Mesodermal cell (in vitro differentiated cells): ENCODE results near the gene HOXB1.

Source experiments
- H3K27ac ChIP-seq: 2 replicates; pipeline ENCODE4 v1.7.0; 2013; ENCODE audit warnings: mild to moderate bottlenecking, low read depth, low read length, moderate library complexity; ENCODE audit not compliant: severe bottlenecking
- H3K36me3 ChIP-seq: 2 replicates; pipeline ENCODE4 v1.7.1; 2013; ENCODE audit warnings: mild to moderate bottlenecking, low read length, moderate library complexity; ENCODE audit not compliant: control insufficient read depth, insufficient read depth
- H3K4me1 ChIP-seq: one replicate; pipeline ENCODE4 v1.7.1; 2013; ENCODE audit warnings: mild to moderate bottlenecking, low read length; ENCODE audit not compliant: insufficient read depth, control insufficient read depth, poor library complexity, severe bottlenecking
- H3K4me3 ChIP-seq: 2 replicates; pipeline ENCODE4 v1.7.0; 2013; ENCODE audit warnings: low read length, control low read depth, mild to moderate bottlenecking; ENCODE audit not compliant: insufficient read depth, poor library complexity, severe bottlenecking; ENCODE audit errors: extremely low read depth
- H3K9me3 ChIP-seq: 2 replicates; pipeline ENCODE4 v1.7.1; 2013; ENCODE audit warnings: mild to moderate bottlenecking, low read length, moderate library complexity; ENCODE audit not compliant: control insufficient read depth
- whole genome bisulfite sequencing, 2 experiments: methylation state at CpG; one replicate each; pipeline ENCODE4 v1.1.5; 2013; ENCODE audit warnings: missing lambda C conversion rate in 2 of 2; ENCODE audit not compliant: insufficient coverage in 2 of 2; 5-methylcytosine and 5-hydroxymethylcytosine counted together

The HOXB1 gene

GRCh38 chr17:48526608-48527546 is 3.9 kb downstream of the HOXB1 start:
- H3K36me3 ChIP-seq, result no peaks in the 10 kb centered on the region
- peaks cover 42% of the 10 kb centered on the region for H3K4me1 ChIP-seq
- H3K9me3 ChIP-seq, result no peaks in the 10 kb centered on the region
- WGBS, 2 experiments, result 9 to 12% methylated on average over 38 to 48 of the region's 59 CpGs
- H3K27ac ChIP-seq, result peak overlapping the region; percentile 87
- peak overlapping the region; percentile 21 for H3K4me3 ChIP-seq

GRCh38 chr17:48523010-48523409 is 7.8 kb downstream of the HOXB1 start:
- no peak overlapping the region for H3K4me3 ChIP-seq
- no peaks in the 10 kb centered on the region for H3K36me3 ChIP-seq
- peaks cover 28% of the 10 kb centered on the region for H3K4me1 ChIP-seq
- H3K27ac ChIP-seq, result peak overlapping the region; percentile 43
- WGBS, 2 experiments, result 72 to 81% methylated on average over 3 to 5 of the region's 6 CpGs
- no peaks in the 10 kb centered on the region for H3K9me3 ChIP-seq

DNA sequence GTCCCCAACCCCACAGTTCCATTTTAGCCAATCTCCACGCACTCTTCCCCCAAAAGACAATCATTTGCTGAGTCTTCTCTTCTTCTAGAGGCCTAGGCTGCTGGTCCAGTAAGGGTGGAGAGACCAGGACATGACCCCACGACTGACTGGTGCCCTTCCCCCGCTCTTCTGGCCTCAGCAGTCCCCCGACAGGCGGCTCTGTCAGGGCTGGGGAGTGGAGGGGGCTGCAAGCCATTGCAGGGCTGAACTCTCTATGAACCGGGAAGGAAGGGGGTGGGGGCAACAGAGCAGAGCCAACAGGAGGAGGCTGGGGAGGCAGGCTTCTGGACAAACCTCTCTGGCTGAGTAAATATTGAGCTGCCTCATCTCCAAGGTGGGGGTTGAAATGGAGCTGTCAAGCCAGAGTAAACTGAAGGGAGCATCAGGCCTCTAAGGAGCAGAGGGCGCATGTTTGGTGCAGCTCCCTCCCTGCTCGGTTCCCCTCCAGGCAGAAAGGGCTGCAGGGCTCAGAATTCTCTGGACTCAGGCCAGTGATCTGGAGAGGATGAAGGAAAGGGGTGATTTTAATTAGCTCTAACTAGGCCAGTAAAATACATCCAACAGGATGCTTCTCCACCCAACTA is 8.7 kb downstream of the HOXB1 start:
- no peaks in the 10 kb centered on the region for H3K9me3 ChIP-seq
- H3K4me3 ChIP-seq, result no peak overlapping the region
- 35 to 41% methylated on average over 4 to 8 of the region's 8 CpGs for WGBS, 2 experiments
- no peaks in the 10 kb centered on the region for H3K36me3 ChIP-seq
- H3K4me1 ChIP-seq, result peaks cover 25% of the 10 kb centered on the region
- peak overlapping the region; percentile 43 for H3K27ac ChIP-seq

DNA sequence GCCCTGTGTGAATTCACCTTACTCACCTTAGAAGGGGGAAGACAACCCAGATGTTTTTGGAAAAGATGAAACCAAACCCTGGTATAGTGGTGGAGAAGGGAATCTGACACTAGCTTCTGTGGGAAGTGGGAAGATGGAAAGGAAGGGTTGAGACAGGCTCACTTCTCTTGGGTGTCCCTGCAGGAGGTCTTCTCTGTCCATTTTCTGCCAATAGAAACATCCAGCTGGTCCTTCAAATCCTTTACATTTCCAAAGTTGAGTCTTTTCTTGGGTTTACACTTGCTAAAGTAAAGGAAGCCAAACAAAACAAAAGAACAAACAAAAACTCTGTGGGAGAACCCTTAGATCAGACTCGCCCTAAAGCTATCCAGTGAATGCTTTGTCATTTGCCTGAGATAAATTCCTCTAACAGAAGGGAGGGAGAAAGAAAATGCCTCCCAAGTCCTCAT is 10.2 kb downstream of the HOXB1 start:
- 100% methylated on average over 1 of the region's 1 CpG; no CpG with 5 or more reads in 1 of the 2 experiments for WGBS, 2 experiments
- H3K4me3 ChIP-seq, result no peak overlapping the region
- no peak overlapping the region for H3K27ac ChIP-seq
- no peaks in the 10 kb centered on the region for H3K36me3 ChIP-seq
- peaks cover 17% of the 10 kb centered on the region for H3K4me1 ChIP-seq
- no peaks in the 10 kb centered on the region for H3K9me3 ChIP-seq

- Histone ChIP-seq H3K27ac (no peak overlapping the region), H3K36me3 (no peaks in the 10 kb centered on the region), H3K4me1 (peaks cover 17% of the 10 kb centered on the region), H3K9me3 (no peaks in the 10 kb centered on the region), H3K4me3 (no peak overlapping the region)
- 82 to 97% methylated on average over 3 to 4 of the region's 5 CpGs for WGBS, 2 experiments
Measured at GRCh38 chr17:48519427-48519826, 11.4 kb downstream of the HOXB1 start.

DNA sequence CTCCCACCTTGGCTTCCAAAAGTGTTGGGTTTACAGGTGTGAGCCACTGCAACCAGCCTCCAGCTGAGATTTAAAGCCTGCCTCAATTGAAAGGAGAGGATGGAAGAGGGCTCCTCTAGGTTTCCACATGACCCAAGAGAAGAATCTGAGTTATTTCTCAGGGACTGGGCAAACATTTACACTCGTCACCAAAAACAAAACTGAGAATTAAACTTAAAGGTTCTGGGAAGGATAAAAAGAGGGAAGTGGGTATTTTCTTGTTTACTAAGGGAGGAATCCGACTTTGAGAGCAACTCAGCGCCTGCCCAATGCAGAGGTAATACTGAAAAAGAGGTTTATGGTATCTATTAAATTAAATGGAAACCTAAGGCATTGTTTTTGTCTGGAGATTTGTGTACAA is 13.3 kb downstream of the HOXB1 start:
- Histone ChIP-seq H3K9me3 (no peaks in the 10 kb centered on the region), H3K27ac (no peak overlapping the region), H3K36me3 (no peaks in the 10 kb centered on the region), H3K4me1 (peaks cover 13% of the 10 kb centered on the region), H3K4me3 (no peak overlapping the region)
- 28 to 33% methylated on average over 2 of the region's 3 CpGs for WGBS, 2 experiments

- Histone ChIP-seq H3K27ac (no peak overlapping the region), H3K4me1 (peaks cover 6% of the 10 kb centered on the region), H3K9me3 (no peaks in the 10 kb centered on the region), H3K36me3 (no peaks in the 10 kb centered on the region), H3K4me3 (no peak overlapping the region)
- WGBS, 2 experiments, result 100% methylated on average over 1 of the region's 3 CpGs; no CpG with 5 or more reads in 1 of the 2 experiments
Measured at GRCh38 chr17:48515925-48516900, 14.6 kb downstream of the HOXB1 start.

GRCh38 chr17:48514477-48514876 is 16.3 kb downstream of the HOXB1 start:
- Histone ChIP-seq H3K4me1 (peaks cover 6% of the 10 kb centered on the region), H3K27ac (no peak overlapping the region), H3K9me3 (no peaks in the 10 kb centered on the region), H3K4me3 (no peak overlapping the region), H3K36me3 (no peaks in the 10 kb centered on the region)
- 100% methylated on average over 1 of the region's 2 CpGs for WGBS, 2 experiments

DNA sequence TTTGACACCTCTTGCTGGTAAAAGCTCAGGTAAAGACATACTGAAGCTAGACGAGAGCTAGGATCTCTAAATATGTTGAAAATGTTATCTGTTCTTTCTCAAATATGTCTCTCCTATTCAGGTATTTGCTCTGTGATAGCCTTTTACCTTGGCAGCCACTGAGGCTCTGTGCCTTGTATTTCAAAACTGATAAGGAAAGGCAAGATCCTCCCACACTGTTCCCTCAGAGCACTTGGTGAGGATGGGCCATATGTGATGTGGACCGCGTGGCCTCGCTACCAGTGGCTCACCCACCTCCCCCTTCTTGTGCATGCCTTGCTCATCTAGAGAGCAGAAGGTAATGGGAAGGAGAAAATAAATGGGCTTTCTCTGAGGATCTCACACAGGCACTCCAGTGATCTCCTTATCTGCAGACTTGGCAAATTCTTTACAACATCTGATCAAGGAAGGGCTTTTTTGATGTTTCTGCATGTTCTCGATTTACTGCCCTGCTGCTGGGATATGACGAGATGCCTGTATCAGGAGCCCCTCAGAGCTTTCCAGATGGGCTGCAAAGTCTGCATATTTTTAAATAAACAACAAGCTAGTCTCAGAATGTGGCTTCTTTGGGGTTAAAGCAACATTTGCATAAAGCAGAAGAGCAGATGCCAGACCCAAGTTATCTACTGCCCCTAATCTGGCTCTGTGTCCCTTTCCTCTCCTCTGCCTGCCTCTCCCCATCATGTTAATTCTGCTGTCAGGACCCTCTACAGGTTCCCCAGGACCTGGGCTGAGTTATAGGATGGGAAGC is 16.9 kb downstream of the HOXB1 start:
- Histone ChIP-seq H3K4me1 (peaks cover 6% of the 10 kb centered on the region), H3K36me3 (no peaks in the 10 kb centered on the region), H3K4me3 (no peak overlapping the region), H3K9me3 (no peaks in the 10 kb centered on the region), H3K27ac (peak overlapping the region; percentile 43)
- WGBS, 2 experiments, result 44 to 60% methylated on average over 2 of the region's 6 CpGs
